Activated T-cell treated with anti-CD3 and anti-CD28 coated beads for 4 hours (primary cell): ENCODE results near the gene RHOC.

Experiments
- DNase-seq: peaks from one replicate; pipeline ENCODE4 v3.0.0-alpha.2; 2020

The RHOC gene

GRCh38 chr1:112675728-112676381, 31.1 kb downstream of the RHOC start:
- DNase-seq: no peak

- peak; percentile 19 for DNase-seq
Observed at GRCh38 chr1:112674986-112675727, 31.8 kb downstream of the RHOC start.

- peak; percentile 31 for DNase-seq
Observed at GRCh38 chr1:112674440-112674985, 32.4 kb downstream of the RHOC start, which contains the start of gene MOV10. MOV10 (plus strand) TSS chr1:112674659; CDS start chr1:112674913, 254 bp downstream.

GRCh38 chr1:112673592-112674439, 33.1 kb downstream of the RHOC start:
- no peak for DNase-seq

GRCh38 chr1:112672842-112673241, 34.1 kb downstream of the RHOC start:
- DNase-seq: no peak

- no peak for DNase-seq
Observed at GRCh38 chr1:112672009-112672408, 34.9 kb downstream of the RHOC start.

GRCh38 chr1:112666946-112667345, 40.0 kb downstream of the RHOC start:
- DNase-seq: no peak

- DNase-seq: no peak
Observed at GRCh38 chr1:112665857-112666256, 41.1 kb downstream of the RHOC start.

- DNase-seq: no peak
Observed at GRCh38 chr1:112651205-112651604, 55.7 kb downstream of the RHOC start.
